ENCODE results near the gene TRIM31. TPM values are rescaled to one million over a fixed set of nuclear protein-coding genes. Genes with fewer than 3 reads are reported as not detected.

The TRIM31 gene
- total RNA-seq, 1 experiment from 2014 or later, result not detected

- H3K4me2 ChIP-seq (ENCODE audit: insufficient read depth, insufficient read length, low read length), result no peak overlapping the region
- no peak for DNase-seq
- H3K9ac ChIP-seq (ENCODE audit: extremely low read depth, insufficient read length, low read length), result no peak overlapping the region
- Mint-ChIP-seq H3K9me3 (no peaks in the 10 kb centered on the region), H3K27ac (no peak overlapping the region), H3K36me3 (ENCODE audit: insufficient read depth in 1 of 3, low read depth in 3 of 3) (no peaks in the 10 kb centered on the region), H3K4me1 (no peaks in the 10 kb centered on the region), H3K27me3 (ENCODE audit: low read depth) (peaks cover 81% of the 10 kb centered on the region), H3K4me3 (no peak overlapping the region)
- no peak overlapping the region for H2BK12ac ChIP-seq (ENCODE audit: insufficient read length, low read depth, low read length)
- no peak overlapping the region for H3K4ac ChIP-seq (ENCODE audit: low read depth, low read length)
- H4K5ac ChIP-seq (ENCODE audit: insufficient read length, low read depth, low read length), result no peak overlapping the region
- no peak overlapping the region for H4K8ac ChIP-seq (replicated peaks; ENCODE audit: insufficient read length, low read depth, low read length)
- no peak overlapping the region for H2BK15ac ChIP-seq (ENCODE audit: low read depth, low read length)
- H4K20me1 ChIP-seq (ENCODE audit: control insufficient read depth, insufficient read depth, insufficient read length), result no peaks in the 10 kb centered on the region
- H3T11ph ChIP-seq (ENCODE audit: low read length), result no peak overlapping the region
- no peaks in the 10 kb centered on the region for H3K23me2 ChIP-seq (ENCODE audit: insufficient read length, low read depth, low read length, poor library complexity, severe bottlenecking)
- no peaks in the 10 kb centered on the region for H3K4me1 ChIP-seq (ENCODE audit: insufficient read depth, low read length)
- no peak overlapping the region for H2AFZ ChIP-seq (ENCODE audit: low read length)
- H3K23ac ChIP-seq (ENCODE audit: insufficient read length, low read depth, low read length), result no peak overlapping the region
- no CpG with 5 or more reads among the region's 27 CpGs for WGBS (ENCODE audit: extremely low coverage, insufficient read length, low lambda C conversion rate)
- 0 out of 2 replicates have a peak, but pooled peaks cover 2% of the 10 kb centered on the region for H3K79me2 ChIP-seq (ENCODE audit: insufficient read depth, low read length)
- H3K27me3 ChIP-seq (ENCODE audit: insufficient read depth, low read length), result no peaks in the 10 kb centered on the region; the same call in 1 of the 2 replicates
- no peak overlapping the region for H2AK5ac ChIP-seq (ENCODE audit: insufficient read length, low read length)
- no peak overlapping the region for H3K18ac ChIP-seq (ENCODE audit: insufficient read length, low read depth, low read length)
- H3K56ac ChIP-seq (ENCODE audit: insufficient read length, low read depth, low read length), result no peak overlapping the region
- H4K91ac ChIP-seq (ENCODE audit: insufficient read length, low read depth, low read length), result no peak overlapping the region
- H2BK5ac ChIP-seq (ENCODE audit: insufficient read length, low read length), result no peak overlapping the region
- H2BK120ac ChIP-seq (ENCODE audit: low read depth, low read length, poor library complexity, severe bottlenecking), result no peak overlapping the region
- H2BK20ac ChIP-seq (ENCODE audit: low read depth, low read length, poor library complexity, severe bottlenecking), result no peak overlapping the region
- no peak overlapping the region for H3K27ac ChIP-seq (ENCODE audit: insufficient read length, low read depth, low read length)
- H3K9me3 ChIP-seq (ENCODE audit: control insufficient read depth, low read depth, low read length), result no peaks in the 10 kb centered on the region
- no peak for TF ChIP-seq CTCF (conservative IDR thresholded peaks at IDR 0.05)
- no peaks in the 10 kb centered on the region for H3K79me1 ChIP-seq (ENCODE audit: insufficient read depth, low read depth, low read length, poor library complexity, severe bottlenecking)
- no peak overlapping the region for H3K14ac ChIP-seq (ENCODE audit: insufficient read depth, low read length)
Observed at GRCh38 chr6:30111266-30111856, 1.5 kb downstream of the TRIM31 start.
